GM23338 (cell line): ENCODE measurements around the gene KDM4C. TPM values are rescaled to one million over a fixed set of nuclear protein-coding genes. Genes with fewer than 3 reads are reported as not detected.

Experiments used
- ATAC-seq: fragments of 200-7000 bp; cut with Tn5 transposase; 3 replicates; pipeline ENCODE4 v1.9.1; 2020
- DNase-seq: peaks from one replicate; pipeline ENCODE4 v3.0.0-alpha.2; 2015; ENCODE audit warnings: low spot score
- H2AFZ ChIP-seq: fragments of 200-600 bp; sonication (generic); 2 replicates; pipeline ENCODE4 v1.8.0; 2016; ENCODE audit warnings: antibody characterized with exemption, mild to moderate bottlenecking, moderate library complexity
- H3F3A ChIP-seq: fragments of 200-600 bp; sonication (generic); replicated peaks from 2 replicates; pipeline ENCODE4 v1.8.0; 2017; ENCODE audit warnings: antibody characterized with exemption, mixed run types, low read depth
- H3K27ac ChIP-seq: fragments of 200-600 bp; sonication (generic); 2 replicates; pipeline ENCODE4 v1.6.1; 2016; ENCODE audit warnings: low read depth
- H3K27me3 ChIP-seq: fragments of 200-600 bp; sonication (generic); 2 replicates; pipeline ENCODE4 v1.8.0; 2016; ENCODE audit warnings: mild to moderate bottlenecking, mixed run types, moderate library complexity; ENCODE audit not compliant: insufficient read depth
- H3K36me3 ChIP-seq: fragments of 200-600 bp; sonication (generic); 2 replicates; pipeline ENCODE4 v1.8.0; 2016; ENCODE audit warnings: mild to moderate bottlenecking; ENCODE audit not compliant: insufficient read depth
- H3K4me1 ChIP-seq: fragments of 200-600 bp; sonication (generic); 2 replicates; pipeline ENCODE4 v1.8.0; 2016; ENCODE audit warnings: mild to moderate bottlenecking, moderate library complexity; ENCODE audit not compliant: insufficient read depth
- H3K4me2 ChIP-seq: fragments of 200-600 bp; sonication (generic); 2 replicates; pipeline ENCODE4 v1.7.1; 2017; ENCODE audit warnings: mixed run types
- H3K4me3 ChIP-seq: fragments of 200-600 bp; sonication (generic); 2 replicates; pipeline ENCODE4 v1.6.1; 2016; ENCODE audit warnings: mixed run types
- H3K79me2 ChIP-seq: fragments of 200-600 bp; sonication (generic); replicated peaks from 2 replicates; pipeline ENCODE4 v1.8.0; 2017; ENCODE audit warnings: mild to moderate bottlenecking; ENCODE audit not compliant: insufficient read depth
- H3K9me2 ChIP-seq: fragments of 200-600 bp; sonication (generic); 2 replicates; pipeline ENCODE4 v1.8.0; 2017; ENCODE audit not compliant: insufficient read depth
- H4K20me1 ChIP-seq: fragments of 200-600 bp; sonication (generic); replicated peaks from 2 replicates; pipeline ENCODE4 v1.8.0; 2017; ENCODE audit warnings: mild to moderate bottlenecking; ENCODE audit not compliant: insufficient read depth
- H3K27ac Mint-ChIP-seq: 2 replicates; pipeline ENCODE4 v1.8.0; 2020; ENCODE audit warnings: inconsistent platforms, mild to moderate bottlenecking, moderate library complexity, mixed read lengths
- H3K27me3 Mint-ChIP-seq: 3 replicates; pipeline ENCODE4 v1.8.0; 2022; ENCODE audit warnings: low read depth, mild to moderate bottlenecking, moderate library complexity, mixed read lengths, inconsistent platforms; ENCODE audit not compliant: insufficient read depth, poor library complexity
- H3K36me3 Mint-ChIP-seq: 3 replicates; pipeline ENCODE4 v1.8.0; 2021; ENCODE audit warnings: low read depth, mild to moderate bottlenecking, inconsistent platforms, moderate library complexity, mixed read lengths
- H3K4me1 Mint-ChIP-seq: 3 replicates; pipeline ENCODE4 v1.8.0; 2020; ENCODE audit warnings: mild to moderate bottlenecking, inconsistent platforms, mixed read lengths
- H3K4me3 Mint-ChIP-seq: 3 replicates; pipeline ENCODE4 v1.8.0; 2021; ENCODE audit warnings: moderate library complexity, mild to moderate bottlenecking, inconsistent platforms, mixed read lengths
- H3K9me3 Mint-ChIP-seq: 3 replicates; pipeline ENCODE4 v1.8.0; 2020; ENCODE audit warnings: moderate library complexity, mild to moderate bottlenecking, inconsistent platforms, mixed read lengths
- CREB1 ChIP-seq: fragments of 250-450 bp; sonication (Bioruptor Pico); IDR thresholded peaks from 2 replicates; pipeline ENCODE4 v1.5.0; 2020; ENCODE audit warnings: low read depth, mild to moderate bottlenecking, moderate library complexity
- ETS1 ChIP-seq: IDR thresholded peaks from 2 replicates; pipeline ENCODE4 v1.6.1; 2016; ENCODE audit warnings: antibody characterized with exemption
- JUNB ChIP-seq: IDR thresholded peaks from one replicate; pipeline ENCODE4 v1.6.1; 2016; ENCODE audit warnings: antibody characterized with exemption; ENCODE audit not compliant: unreplicated experiment
- NANOG ChIP-seq: IDR thresholded peaks from 2 replicates; pipeline ENCODE4 v1.6.1; 2016; ENCODE audit warnings: antibody characterized with exemption, borderline replicate concordance
- REST ChIP-seq: IDR thresholded peaks from one replicate; pipeline ENCODE4 v1.6.1; 2018; ENCODE audit warnings: antibody characterized with exemption; ENCODE audit not compliant: unreplicated experiment
- STAT1 ChIP-seq: IDR thresholded peaks from one replicate; pipeline ENCODE4 v1.6.1; 2016; ENCODE audit warnings: antibody characterized with exemption; ENCODE audit not compliant: unreplicated experiment
- ZNF331 ChIP-seq: fragments of 250-450 bp; sonication (Bioruptor Pico); IDR thresholded peaks from 2 replicates; pipeline ENCODE4 v1.5.0; 2020; ENCODE audit warnings: low read depth, mild to moderate bottlenecking, moderate library complexity
- polyA plus RNA-seq: library from polyadenylated mRNA; unstranded; fragments of >200 nt; fragmentation: Nextera tagmentation; extraction: Ambion mirVana; gene quantifications from 2 replicates; pipeline ENCODE4 v1.2.1, GENCODE V29; 2016
- total RNA-seq: library from RNA; depleted of rRNA; stranded (reverse); fragments of >200 nt; shearing (Covaris generic); gene quantifications from 2 replicates; pipeline ENCODE4 v1.2.3, GENCODE V29; 2014

KDM4C gene
- total and polyA plus RNA-seq, 2 experiments from 2014 or later, result 12.0 to 43.8 TPM

GRCh38 chr9:7209016-7209715, 451.4 kb downstream of the KDM4C start (continued):
- TF ChIP-seq ETS1 (no peak), ZNF331 (no peak), JUNB (no peak), NANOG (no peak)

GRCh38 chr9:7209990-7210389, 452.2 kb downstream of the KDM4C start:
- Histone ChIP-seq H3K27me3 (peaks cover 13% of the 10 kb centered on the region; the same call in 1 of the 2 replicates), H3K4me2 (peak overlapping the region; percentile 69), H3K4me1 (peaks cover 37% of the 10 kb centered on the region), H3K9me2 (no peaks in the 10 kb centered on the region), H2AFZ (no peak overlapping the region), H3K36me3 (no peaks in the 10 kb centered on the region), H3K4me3 (no peak overlapping the region), H3K27ac (no peak overlapping the region), H3F3A (no peaks in the 10 kb centered on the region), H4K20me1 (no peaks in the 10 kb centered on the region), H3K79me2 (no peaks in the 10 kb centered on the region)
- no peak for TF ChIP-seq STAT1
- no peak for TF ChIP-seq ZNF331
- H3K27ac Mint-ChIP-seq, result no peak overlapping the region
- H3K4me1 Mint-ChIP-seq, result peaks cover 38% of the 10 kb centered on the region
- H3K4me3 Mint-ChIP-seq, result no peak overlapping the region
- H3K9me3 Mint-ChIP-seq, result no peaks in the 10 kb centered on the region
- H3K27me3 Mint-ChIP-seq, result no peaks in the 10 kb centered on the region
- no peak for DNase-seq
- no peaks in the 10 kb centered on the region for H3K36me3 Mint-ChIP-seq
- ATAC-seq, result no peak

- H3K27ac ChIP-seq, result no peak overlapping the region
- H3K4me1 Mint-ChIP-seq, result peaks cover 35% of the 10 kb centered on the region
- TF ChIP-seq CREB1 (no peak), ZNF331 (no peak), NANOG (peak; percentile 35; the same call in 1 of the 2 replicates), REST (no peak), JUNB (no peak)
- peaks cover 37% of the 10 kb centered on the region for H3K4me1 ChIP-seq
- no peaks in the 10 kb centered on the region for H4K20me1 ChIP-seq
- no peaks in the 10 kb centered on the region for H3F3A ChIP-seq
- H3K79me2 ChIP-seq, result no peaks in the 10 kb centered on the region
- H3K4me2 ChIP-seq, result peak overlapping the region; percentile 69
- no peak overlapping the region for H3K27ac Mint-ChIP-seq
- ATAC-seq, result peak; percentile 84
- no peaks in the 10 kb centered on the region for H3K9me3 Mint-ChIP-seq
- H3K4me3 ChIP-seq, result peak overlapping the region; percentile 12; the same call in 1 of the 2 replicates
- no peaks in the 10 kb centered on the region for H3K36me3 ChIP-seq
- DNase-seq, result peak; percentile 38
- no peaks in the 10 kb centered on the region for H3K27me3 Mint-ChIP-seq
- no peak overlapping the region for H2AFZ ChIP-seq
- peak overlapping the region; percentile 14; the same call in 1 of the 3 replicates for H3K4me3 Mint-ChIP-seq
- H3K27me3 ChIP-seq, result peaks cover 13% of the 10 kb centered on the region; the same call in 1 of the 2 replicates
- no peaks in the 10 kb centered on the region for H3K36me3 Mint-ChIP-seq
- H3K9me2 ChIP-seq, result no peaks in the 10 kb centered on the region
Observed at GRCh38 chr9:7210854-7211637, 453.3 kb downstream of the KDM4C start.
